HG02759 (cell line): Measurements from ENCODE around the gene MRPS17.
A peak's percentile ranks its signal among the peaks of the same experiment; 100 is the strongest.
"Not testable (repeated sequence)": the region's sequence is repeated elsewhere in the genome, so short reads cannot be mapped to it uniquely, and the experiment has no call there.

Experiments
- ATAC-seq: cut with Tn5 transposase; IDR thresholded peaks from one replicate; pipeline ENCODE4 v1.9.1; 2021; ENCODE audit warnings: mild to moderate bottlenecking, moderate library complexity; ENCODE audit not compliant: unreplicated experiment

Gene MRPS17

GRCh38 chr7:55951637-55952351 lies at the start of gene MRPS17:
TSS of gene MRPS17 (plus strand) at chr7:55951877. CDS start at chr7:55953196, 1,319 bp downstream.
- ATAC-seq, result peak; percentile 100

- ATAC-seq, result peak; percentile 76
Measured at GRCh38 chr7:55903985-55904759, 47.5 kb upstream of the MRPS17 start.

GRCh38 chr7:55912748-55913158 lies 38.9 kb upstream of the MRPS17 start:
- no peak for ATAC-seq

GRCh38 chr7:55917771-55918170 lies 33.9 kb upstream of the MRPS17 start:
- ATAC-seq, result no peak

- ATAC-seq, result no peak
Measured at GRCh38 chr7:55928006-55928767, 23.5 kb upstream of the MRPS17 start.

- ATAC-seq, result no peak
Measured at GRCh38 chr7:55931421-55932151, 20.1 kb upstream of the MRPS17 start.

DNA sequence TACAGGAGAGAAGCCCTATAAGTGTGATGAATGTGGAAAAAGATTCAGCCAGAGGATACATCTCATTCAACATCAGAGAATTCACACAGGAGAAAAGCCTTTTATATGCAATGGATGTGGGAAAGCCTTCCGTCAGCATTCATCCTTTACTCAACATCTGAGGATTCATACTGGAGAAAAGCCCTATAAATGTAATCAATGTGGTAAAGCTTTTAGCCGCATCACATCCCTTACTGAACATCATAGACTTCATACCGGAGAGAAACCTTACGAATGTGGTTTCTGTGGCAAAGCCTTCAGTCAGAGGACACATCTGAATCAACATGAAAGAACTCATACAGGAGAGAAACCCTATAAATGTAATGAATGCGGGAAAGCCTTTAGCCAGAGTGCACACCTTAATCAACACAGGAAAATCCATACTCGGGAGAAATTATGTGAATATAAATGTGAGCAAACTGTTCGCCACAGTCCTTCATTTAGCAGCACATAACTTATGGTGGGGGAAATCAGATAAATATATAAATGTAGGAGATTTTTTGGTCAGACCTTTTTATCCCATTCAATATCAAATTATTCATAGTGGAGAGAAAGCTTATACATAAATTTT lies 12.1 kb upstream of the MRPS17 start:
- no peak for ATAC-seq

- no peak for ATAC-seq
Measured at GRCh38 chr7:55946545-55946944, 5.1 kb upstream of the MRPS17 start.

- ATAC-seq, result not testable (repeated sequence)
Measured at GRCh38 chr7:55952352-55952671, 635 bp downstream of the MRPS17 start.

- ATAC-seq, result no peak
Measured at GRCh38 chr7:55953707-55954475, 2.2 kb downstream of the MRPS17 start.

DNA sequence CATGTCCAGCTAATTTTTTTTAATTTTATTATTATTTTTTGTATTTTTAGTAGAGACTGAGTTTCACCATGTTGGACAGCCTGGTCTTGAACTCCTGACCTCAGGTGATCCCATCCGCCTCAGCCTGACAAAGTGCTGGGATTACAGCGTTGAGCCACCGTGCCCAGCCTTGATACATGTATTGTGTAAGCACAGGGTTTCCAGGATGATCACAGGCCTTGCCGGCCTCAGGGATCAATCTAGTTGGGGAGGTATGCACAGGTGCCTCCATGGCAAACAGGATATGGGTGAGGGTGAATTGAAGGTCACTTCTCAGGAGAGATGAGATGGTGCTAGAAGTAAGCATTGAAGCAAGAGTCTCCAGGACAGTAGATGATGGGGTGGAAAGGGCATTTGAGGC lies 5.5 kb downstream of the MRPS17 start:
- no peak for ATAC-seq

GRCh38 chr7:55962014-55962413 lies 10.3 kb downstream of the MRPS17 start:
- no peak for ATAC-seq

DNA sequence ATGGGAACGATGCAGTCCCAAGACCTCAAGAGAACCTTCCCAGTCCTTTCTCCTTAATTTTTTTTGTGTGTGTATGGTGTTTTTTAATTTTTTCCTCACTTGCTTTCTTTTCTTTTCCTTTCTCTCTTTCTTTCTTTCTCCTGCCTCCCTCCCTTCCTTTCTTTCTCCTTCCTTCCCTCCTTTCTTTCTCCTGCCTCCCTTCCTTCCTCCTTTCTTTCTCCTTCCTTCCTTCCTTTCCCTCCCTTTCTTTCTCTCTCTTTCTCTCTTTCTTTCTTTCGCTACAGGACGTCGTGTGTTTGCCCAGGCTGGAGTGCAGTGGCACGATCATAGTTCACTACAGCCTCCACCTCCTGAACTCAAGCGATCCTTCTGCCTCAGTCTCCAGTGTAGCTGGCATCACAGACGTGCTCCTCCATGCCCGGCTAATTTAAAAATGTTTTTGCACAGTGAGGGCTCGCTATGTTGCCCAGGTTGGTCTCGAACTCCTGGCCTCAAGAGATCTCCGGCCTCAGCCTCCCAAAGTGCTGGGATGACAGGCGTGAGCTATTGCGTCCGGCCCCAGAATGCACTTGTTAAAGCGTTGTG lies 12.0 kb downstream of the MRPS17 start:
- no peak for ATAC-seq

DNA sequence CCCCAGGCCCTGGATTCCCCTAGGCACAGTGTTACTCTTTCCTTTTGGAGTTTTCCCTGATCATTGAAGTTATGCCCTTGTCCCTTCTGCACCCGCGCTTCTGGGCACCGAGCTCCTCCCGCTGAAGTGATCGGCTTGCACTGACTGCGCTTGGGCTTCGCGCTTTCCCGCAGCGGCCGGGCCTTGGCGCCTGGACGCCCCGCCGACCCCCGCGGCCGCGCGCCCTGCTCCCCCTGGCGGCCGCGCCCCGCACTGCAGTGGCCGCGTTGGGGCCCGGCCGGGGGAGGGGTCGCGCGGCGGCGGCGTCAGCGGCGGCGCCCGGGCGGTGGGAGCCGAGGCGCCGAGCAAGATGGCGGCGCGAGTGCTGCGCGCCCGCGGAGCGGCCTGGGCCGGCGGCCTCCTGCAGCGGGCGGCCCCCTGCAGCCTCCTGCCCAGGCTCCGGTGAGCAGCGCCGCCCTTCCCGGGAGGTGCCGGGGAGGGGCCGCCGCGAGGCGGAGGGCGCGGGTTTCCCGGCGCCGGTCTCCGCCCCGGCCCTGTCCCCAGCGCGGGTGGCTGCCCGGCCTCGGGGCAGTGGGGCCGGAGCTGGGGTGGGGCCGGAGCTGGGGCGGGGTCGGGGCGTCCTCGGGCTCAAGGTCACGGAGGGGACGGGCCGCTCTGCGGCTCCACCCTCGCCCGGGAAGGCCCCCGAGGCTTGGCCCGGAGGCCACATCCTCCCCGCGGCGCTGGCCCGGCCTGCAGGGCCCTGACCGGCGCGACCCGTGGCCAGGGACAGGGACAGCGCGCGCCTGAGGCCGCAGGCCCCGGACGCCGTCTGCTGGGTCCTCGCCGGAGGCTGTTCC lies 12.8 kb downstream of the MRPS17 start, which contains the start of gene NIPSNAP2:
Gene NIPSNAP2 (plus strand): TSS at position 325 of the 839 bp plus-strand sequence. CDS start 25 bp downstream, at position 350.
- peak; percentile 86 for ATAC-seq

DNA sequence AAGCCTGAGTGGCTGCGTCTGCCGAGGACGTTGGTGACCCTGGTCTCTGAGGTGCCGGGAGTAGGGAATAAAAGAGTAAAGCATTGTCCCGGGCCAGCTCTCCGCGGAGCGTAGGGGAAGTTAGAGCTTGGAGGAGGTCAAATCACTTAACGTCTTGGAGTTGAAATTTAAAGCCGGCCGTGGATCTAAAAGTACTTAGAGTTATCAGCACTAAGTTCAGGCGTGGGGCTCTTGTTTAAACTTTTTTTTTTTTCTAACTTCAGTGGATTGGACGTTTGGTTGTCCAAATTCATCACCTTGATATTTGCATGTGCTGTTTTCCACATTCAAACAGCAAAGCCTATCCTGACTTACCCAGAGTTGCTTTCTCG lies 13.4 kb downstream of the MRPS17 start:
- no peak for ATAC-seq

GRCh38 chr7:55965805-55966421 lies 14.2 kb downstream of the MRPS17 start:
- ATAC-seq, result no peak

- no peak for ATAC-seq
Measured at GRCh38 chr7:55966851-55967250, 15.2 kb downstream of the MRPS17 start.

DNA sequence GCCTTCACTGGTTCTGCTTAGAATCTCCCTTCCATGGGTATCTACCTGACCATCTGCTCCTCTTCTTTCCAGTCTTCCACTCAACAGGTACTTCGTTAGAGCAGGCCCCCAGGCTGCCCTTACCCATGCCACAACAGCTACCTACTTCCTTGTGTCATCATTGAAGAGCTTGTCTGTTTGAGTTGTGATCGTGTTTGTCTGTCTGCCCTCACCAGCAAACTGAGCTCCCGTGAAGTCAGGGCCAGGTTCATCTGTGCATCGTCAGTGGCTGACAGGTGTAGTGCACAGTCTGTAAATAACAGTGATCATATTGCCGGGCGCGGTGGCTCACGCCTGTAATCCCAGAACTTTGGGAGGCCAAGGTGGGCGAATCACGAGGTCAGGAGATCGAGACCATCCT lies 17.7 kb downstream of the MRPS17 start:
- no peak for ATAC-seq
